H1 (cell line): Measurements from ENCODE around the gene C14orf119.

Experiments used
- ATF2 ChIP-seq: IDR thresholded peaks from 2 replicates; pipeline ENCODE4 v1.6.1; 2012; ENCODE audit warnings: low read length, inconsistent platforms
- CREB1 ChIP-seq: IDR thresholded peaks from 2 replicates; pipeline ENCODE4 v1.6.1; 2012; ENCODE audit warnings: inconsistent platforms
- CTCF ChIP-seq, 3 experiments: IDR thresholded peaks; 1 replicate in 2 of 3; 2 replicates in 1 of 3; pipeline versions ENCODE4 v1.5.1 to v1.6.1; 2011; ENCODE audit warnings: low read length in 3 of 3, mild to moderate bottlenecking in 3 of 3, inconsistent platforms in 2 of 3, low read depth in 1 of 3, moderate library complexity in 1 of 3; ENCODE audit not compliant: insufficient read depth in 1 of 3; ENCODE audit errors: control extremely low read depth in 1 of 3
- EZH2 ChIP-seq: fragments of 200-600 bp; sonication (generic); IDR thresholded peaks from 2 replicates; pipeline ENCODE4 v1.7.1; 2012; ENCODE audit warnings: low read depth, mild to moderate bottlenecking, moderate library complexity, low read length, inconsistent platforms; ENCODE audit not compliant: severe bottlenecking
- GABPA ChIP-seq: IDR thresholded peaks from 2 replicates; pipeline ENCODE4 v1.6.1; 2011; ENCODE audit warnings: mild to moderate bottlenecking, low read length, moderate library complexity, borderline replicate concordance; ENCODE audit not compliant: insufficient read depth
- KDM1A ChIP-seq: fragments of 200-600, 300-600 bp; sonication (generic); IDR thresholded peaks from 2 replicates; pipeline ENCODE4 v1.7.1; 2016; ENCODE audit warnings: mild to moderate bottlenecking, low read length, borderline replicate concordance
- MAFK ChIP-seq: IDR thresholded peaks from 2 replicates; pipeline ENCODE4 v1.6.1; 2012; ENCODE audit warnings: low read depth, mild to moderate bottlenecking, improper control_type of control experiment, low read length
- POLR2A ChIP-seq, 2 experiments: IDR thresholded peaks; 1 replicate in 1 of 2; 2 replicates in 1 of 2; pipeline ENCODE4 v1.6.1; 2011; ENCODE audit warnings: low read depth in 2 of 2, low read length in 2 of 2, mild to moderate bottlenecking in 2 of 2; ENCODE audit errors: control extremely low read depth in 1 of 2
- SIN3A ChIP-seq, 2 experiments: IDR thresholded peaks in 1 of 2; conservative IDR thresholded peaks in 1 of 2; 2 replicates each; pipeline ENCODE4 v1.6.1; 2011 to 2012; ENCODE audit warnings: low read length in 2 of 2, improper control_type of control experiment in 1 of 2, low read depth in 1 of 2, mild to moderate bottlenecking in 1 of 2
- TF ChIP-seq, protein P1 (sequence below): IDR thresholded peaks from 2 replicates; pipeline ENCODE4 v1.6.1; 2012; ENCODE audit warnings: inconsistent platforms

DNA sequence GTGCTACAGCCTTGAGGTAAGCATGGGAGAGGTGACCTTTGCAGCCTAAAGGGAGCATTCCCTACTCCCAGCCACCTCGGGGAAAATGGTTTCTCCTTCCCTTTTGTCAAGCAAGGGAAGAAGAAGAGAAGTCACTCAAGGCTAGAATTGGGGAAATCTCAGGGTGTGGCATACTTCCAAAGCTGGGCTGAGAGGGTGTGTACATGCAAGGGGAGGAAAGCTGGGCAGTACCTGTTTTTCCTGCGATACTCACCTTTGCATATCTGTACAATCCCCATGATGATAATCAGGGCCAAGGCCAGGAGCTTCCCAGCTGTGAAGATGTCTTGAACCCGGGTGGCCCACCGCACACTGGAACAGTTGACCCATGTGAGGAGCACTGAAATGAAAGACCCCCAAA, 47.5 kb downstream of the C14orf119 start:
- no peak for TF ChIP-seq ATF2
- no peak for TF ChIP-seq EZH2
- TF ChIP-seq MAFK = no peak
- no peak for TF ChIP-seq CTCF (IDR thresholded peaks at IDR 0.05; ENCODE audit: control extremely low read depth in 1 of 3, insufficient read depth in 1 of 3, low read depth in 1 of 3, low read length in 3 of 3)
- TF ChIP-seq, protein P1, sequence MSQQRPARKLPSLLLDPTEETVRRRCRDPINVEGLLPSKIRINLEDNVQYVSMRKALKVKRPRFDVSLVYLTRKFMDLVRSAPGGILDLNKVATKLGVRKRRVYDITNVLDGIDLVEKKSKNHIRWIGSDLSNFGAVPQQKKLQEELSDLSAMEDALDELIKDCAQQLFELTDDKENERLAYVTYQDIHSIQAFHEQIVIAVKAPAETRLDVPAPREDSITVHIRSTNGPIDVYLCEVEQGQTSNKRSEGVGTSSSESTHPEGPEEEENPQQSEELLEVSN = no peak
- no peak for TF ChIP-seq SIN3A (conservative IDR thresholded peaks at IDR 0.05 in 1 of 2, IDR thresholded peaks at IDR 0.05 in 1 of 2; ENCODE audit: low read depth in 1 of 2, low read length in 2 of 2)
- TF ChIP-seq KDM1A = no peak
- TF ChIP-seq POLR2A (IDR thresholded peaks at IDR 0.05; ENCODE audit: control extremely low read depth in 1 of 2, low read depth in 2 of 2, low read length in 2 of 2) = no peak
- no peak for TF ChIP-seq GABPA
- TF ChIP-seq CREB1 = no peak
